GM19463 (cell line): ENCODE data around the gene CRACDL.
A peak's percentile ranks its signal among the peaks of the same experiment; 100 is the strongest.

Experiments used
- ATAC-seq: cut with Tn5 transposase; IDR thresholded peaks from one replicate; pipeline ENCODE4 v1.9.1; 2021; ENCODE audit warnings: mild to moderate bottlenecking, moderate library complexity; ENCODE audit not compliant: unreplicated experiment

CRACDL gene

GRCh38 chr2:98782570-98782969 lies 153.5 kb downstream of the CRACDL start:
- no peak for ATAC-seq

- no peak for ATAC-seq
These were observed 154.2 kb downstream of the CRACDL start for GRCh38 chr2:98781822-98782221.

GRCh38 chr2:98778741-98779483 lies 157.1 kb downstream of the CRACDL start:
- ATAC-seq = no peak

- no peak for ATAC-seq
These were observed 157.9 kb downstream of the CRACDL start for GRCh38 chr2:98778151-98778550.

- no peak for ATAC-seq
These were observed 158.3 kb downstream of the CRACDL start for GRCh38 chr2:98777710-98778109.

GRCh38 chr2:98777076-98777475 lies 158.9 kb downstream of the CRACDL start:
- ATAC-seq = no peak

- ATAC-seq = no peak
These were observed 159.9 kb downstream of the CRACDL start for GRCh38 chr2:98776136-98776535.

GRCh38 chr2:98775146-98775986 lies 160.7 kb downstream of the CRACDL start:
- no peak for ATAC-seq

GRCh38 chr2:98773907-98774306 lies 162.1 kb downstream of the CRACDL start:
- no peak for ATAC-seq

GRCh38 chr2:98773169-98773568 lies 162.9 kb downstream of the CRACDL start:
- no peak for ATAC-seq

- no peak for ATAC-seq
These were observed 163.5 kb downstream of the CRACDL start for GRCh38 chr2:98772536-98772935.

- peak; percentile 56 for ATAC-seq
These were observed 164.1 kb downstream of the CRACDL start for GRCh38 chr2:98771721-98772524.

- no peak for ATAC-seq
These were observed 164.8 kb downstream of the CRACDL start for GRCh38 chr2:98771264-98771663.

GRCh38 chr2:98769784-98770183 lies 166.2 kb downstream of the CRACDL start:
- no peak for ATAC-seq

- no peak for ATAC-seq
These were observed 166.9 kb downstream of the CRACDL start for GRCh38 chr2:98769114-98769476.

- ATAC-seq = no peak
These were observed 167.5 kb downstream of the CRACDL start for GRCh38 chr2:98768384-98769113.

GRCh38 chr2:98764499-98764898 lies 171.5 kb downstream of the CRACDL start:
- ATAC-seq = no peak

- no peak for ATAC-seq
These were observed 172.6 kb downstream of the CRACDL start for GRCh38 chr2:98763209-98763951.

GRCh38 chr2:98761909-98762308 lies 174.1 kb downstream of the CRACDL start:
- ATAC-seq = no peak

- no peak for ATAC-seq
These were observed 174.7 kb downstream of the CRACDL start for GRCh38 chr2:98761267-98761781.
